Prostate gland (tissue), 2 donors: ENCODE results near the gene BSPRY. TPM values are rescaled to one million over a fixed set of nuclear protein-coding genes. Genes with fewer than 3 reads are reported as not detected.

Experiments
- DNase-seq: peaks from one replicate; pipeline ENCODE4 v3.0.0-alpha.2; 2019; ENCODE audit warnings: low spot score
- H3K27ac ChIP-seq, 2 donors: fragments of 200-600 bp; sonication (generic); 2 replicates each; pipeline ENCODE4 v1.5.1; 2017 to 2019
- H3K27me3 ChIP-seq: fragments of 200-600 bp; sonication (generic); replicated peaks from 2 replicates; pipeline ENCODE4 v1.5.1; 2019; ENCODE audit not compliant: insufficient read depth
- H3K36me3 ChIP-seq, 2 donors: fragments of 200-600 bp; sonication (generic); 1 replicate in 1 of 2; 2 replicates in 1 of 2; pipeline versions ENCODE4 v1.5.1 to v1.8.1; 2017 to 2019
- H3K4me1 ChIP-seq: fragments of 200-600 bp; sonication (generic); replicated peaks from 2 replicates; pipeline ENCODE4 v1.5.1; 2019
- H3K4me3 ChIP-seq, 2 donors: fragments of 200-600 bp; sonication (generic); 2 replicates each; pipeline ENCODE4 v1.5.1; 2017 to 2019
- H3K9me3 ChIP-seq: fragments of 200-600 bp; sonication (generic); 2 replicates; pipeline ENCODE4 v1.5.1; 2017
- CTCF ChIP-seq, 4 experiments: fragments of 200-600 bp in 2 of 4; fragments of 450-650 bp in 2 of 4; sonication (generic) in 2 of 4; IDR thresholded peaks; 1 replicate in 3 of 4; 2 replicates in 1 of 4; pipeline ENCODE4 v1.5.1; 2016 to 2019; ENCODE audit warnings: antibody characterized with exemption in 4 of 4, mild to moderate bottlenecking in 2 of 4, moderate library complexity in 2 of 4
- POLR2A ChIP-seq: fragments of 450-650 bp; IDR thresholded peaks from one replicate; pipeline ENCODE4 v1.6.1; 2016; ENCODE audit warnings: antibody characterized with exemption, mild to moderate bottlenecking
- POLR2AphosphoS5 ChIP-seq: sonication (generic); formaldehyde crosslinking; IDR thresholded peaks from one replicate; pipeline ENCODE4 v1.6.1; 2017; ENCODE audit warnings: antibody characterized with exemption
- WGBS: methylation state at CpG from one replicate; pipeline ENCODE4 v1.1.5; 2018; 5-methylcytosine and 5-hydroxymethylcytosine counted together
- intact Hi-C: fragments of 100-400 bp; cut with DNase I; formaldehyde crosslinking; loops from one replicate; pipeline ENCODE4 v1.14.2; 2022
- total RNA-seq, 2 donors: library from RNA; depleted of rRNA; stranded (reverse); fragments of >200 nt; gene quantifications; one replicate each; pipeline ENCODE4 v1.1.0, GENCODE V29; 2016

Gene BSPRY
- total RNA-seq, 2 donors from 2014 or later: 8.4 to 21.8 TPM

- no peak overlapping the region for H3K27ac ChIP-seq
- WGBS: 89% methylated on average over 4 of the region's 4 CpGs
- H3K9me3 ChIP-seq: no peaks in the 10 kb centered on the region
- H3K27me3 ChIP-seq: no peaks in the 10 kb centered on the region
- H3K4me3 ChIP-seq: no peak overlapping the region
- H3K4me1 ChIP-seq: no peaks in the 10 kb centered on the region
- no peak for DNase-seq
- peaks cover 5 to 20% of the 10 kb centered on the region in 2 donors for H3K36me3 ChIP-seq
- TF ChIP-seq CTCF (IDR thresholded peaks at IDR 0.05) (no peak), POLR2AphosphoS5 (no peak), POLR2A (no peak)
- intact Hi-C loops: no loop called here
Observed at GRCh38 chr9:113386571-113387393, 37.4 kb downstream of the BSPRY start.

GRCh38 chr9:113387560-113388230 is 38.4 kb downstream of the BSPRY start:
- no peak for TF ChIP-seq CTCF (IDR thresholded peaks at IDR 0.05)
- TF ChIP-seq POLR2AphosphoS5: no peak
- 62% methylated on average over 9 of the region's 9 CpGs for WGBS
- intact Hi-C loops: no loop called here
- DNase-seq: no peak
- H3K9me3 ChIP-seq: no peaks in the 10 kb centered on the region
- no peak overlapping the region for H3K4me3 ChIP-seq
- H3K27ac ChIP-seq: no peak overlapping the region
- H3K36me3 ChIP-seq: peaks cover 5 to 21% of the 10 kb centered on the region in 2 donors
- no peaks in the 10 kb centered on the region for H3K27me3 ChIP-seq
- H3K4me1 ChIP-seq: no peaks in the 10 kb centered on the region

- Histone ChIP-seq H3K27me3 (no peaks in the 10 kb centered on the region), H3K4me3 (no peak overlapping the region), H3K36me3 (peaks cover 5 to 21% of the 10 kb centered on the region in 2 donors), H3K27ac (no peak overlapping the region), H3K4me1 (no peaks in the 10 kb centered on the region), H3K9me3 (no peaks in the 10 kb centered on the region)
- no peak for TF ChIP-seq CTCF (IDR thresholded peaks at IDR 0.05)
- TF ChIP-seq POLR2A: no peak
- no peak for TF ChIP-seq POLR2AphosphoS5
- DNase-seq: no peak
- intact Hi-C loops: no loop called here
- WGBS: 86% methylated on average over 10 of the region's 13 CpGs
Observed at GRCh38 chr9:113388833-113389232, 39.5 kb downstream of the BSPRY start.

GRCh38 chr9:113389451-113389850 is 40.1 kb downstream of the BSPRY start:
- Histone ChIP-seq H3K9me3 (no peaks in the 10 kb centered on the region), H3K36me3 (peaks cover 5 to 21% of the 10 kb centered on the region in 2 donors), H3K4me3 (no peak overlapping the region), H3K27ac (no peak overlapping the region), H3K27me3 (no peaks in the 10 kb centered on the region), H3K4me1 (no peaks in the 10 kb centered on the region)
- no peak for DNase-seq
- intact Hi-C loops: no loop called here
- 92% methylated on average over 11 of the region's 11 CpGs for WGBS
- TF ChIP-seq CTCF (IDR thresholded peaks at IDR 0.05) (no peak), POLR2A (no peak), POLR2AphosphoS5 (no peak)
